VCaP (cell line): ENCODE data around the gene AP1AR.

Source experiments
- H3K27ac ChIP-seq: fragments of 450-650 bp; 2 replicates; pipeline ENCODE4 v1.5.1; 2017
- CTCF ChIP-seq: fragments of 450-650 bp; conservative IDR thresholded peaks from 2 replicates; pipeline ENCODE4 v1.5.1; 2017; ENCODE audit warnings: mild to moderate bottlenecking, moderate library complexity

Gene AP1AR

GRCh38 chr4:112282860-112283667, 51.5 kb downstream of the AP1AR start:
- no peak for TF ChIP-seq CTCF
- peak overlapping the region; percentile 81; the same call in 1 of the 2 replicates for H3K27ac ChIP-seq

- peak overlapping the region; percentile 81 for H3K27ac ChIP-seq
- TF ChIP-seq CTCF: no peak
Observed at GRCh38 chr4:112284166-112284565, 52.6 kb downstream of the AP1AR start.

- TF ChIP-seq CTCF: no peak
- peak overlapping the region; percentile 81 for H3K27ac ChIP-seq
Observed at GRCh38 chr4:112284662-112285411, 53.2 kb downstream of the AP1AR start.

GRCh38 chr4:112287258-112287989, 55.8 kb downstream of the AP1AR start:
- TF ChIP-seq CTCF: no peak
- H3K27ac ChIP-seq: no peak overlapping the region

DNA sequence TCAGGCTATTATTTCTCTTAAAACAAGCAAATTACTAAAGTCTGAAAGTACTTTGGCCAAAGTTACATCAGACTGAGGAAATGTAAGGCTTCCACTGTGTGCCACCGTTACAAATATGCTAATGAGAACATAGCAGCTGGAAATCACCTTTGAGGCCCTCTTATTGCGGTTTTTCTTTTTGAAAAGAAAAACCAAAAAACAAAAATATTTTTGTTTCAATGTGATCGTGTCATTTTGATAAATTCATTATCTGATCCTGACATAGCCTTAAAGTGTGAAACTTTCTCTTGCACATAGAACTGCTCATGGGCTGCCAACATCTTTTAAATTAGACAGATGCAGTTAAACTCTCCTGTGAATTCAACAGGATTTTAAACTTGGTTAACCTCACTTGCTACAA, 56.9 kb downstream of the AP1AR start:
- H3K27ac ChIP-seq: no peak overlapping the region
- TF ChIP-seq CTCF: no peak

GRCh38 chr4:112289407-112290253, 58.0 kb downstream of the AP1AR start:
- H3K27ac ChIP-seq: no peak overlapping the region

More at GRCh38 chr4:112289407-112290253, 58.0 kb downstream of the AP1AR start:
- no peak for TF ChIP-seq CTCF
